K562 (cell line): ENCODE measurements around the gene LIPT2. TPM values are rescaled to one million over a fixed set of nuclear protein-coding genes. Genes with fewer than 3 reads are reported as not detected.

Experiments
- ATAC-seq: fragments of 200-7000 bp; cut with Tn5 transposase; 3 replicates; pipeline ENCODE4 v1.9.1; 2020; ENCODE audit warnings: moderate library complexity
- BruUV-seq: library from RNA; stranded (reverse); fragments of 400-500 nt; replicated peaks from 2 replicates; lab custom pipeline; 2021; lab: Mats Ljungman, UMichigan
- CTCF ChIA-PET: fragments of 300-600 bp; formaldehyde crosslinking; extraction: SDS; loops from one replicate; lab custom pipeline; 2021; ENCODE audit warnings: low intra/inter-chr PET ratio; lab: Yijun Ruan, JAX
- POLR2A ChIA-PET: fragments of 300-600, 350-650 bp; sonication (Branson Sonifier 250); formaldehyde crosslinking; extraction: SDS; loops from one replicate; lab custom pipeline; 2021; ENCODE audit warnings: antibody characterized with exemption, inconsistent platforms; lab: Yijun Ruan, JAX
- DNase-seq, 4 experiments: peaks; one replicate each; pipeline versions ENCODE4 v3.0.0 to v3.0.0-alpha.2; 2011 to 2018; ENCODE audit warnings: low spot score in 3 of 4, mixed read lengths in 3 of 4; ENCODE audit errors: extremely low read depth in 1 of 4
- FAIRE-seq: peaks from 2 replicates; lab custom pipeline; 2011; peaks lifted over from hg19 to GRCh38; lab: Jason Lieb, UNC
- H2AFZ ChIP-seq: 2 replicates; pipeline ENCODE4 v1.6.0; 2011; ENCODE audit warnings: low read depth, low read length, control low read depth, inconsistent platforms
- H3K27ac ChIP-seq: fragments of 200-600 bp; 3 replicates; pipeline ENCODE4 v1.8.0; 2011; ENCODE audit warnings: low read depth, mild to moderate bottlenecking, control low read depth, inconsistent platforms, low read length, moderate library complexity, mixed read lengths; ENCODE audit errors: extremely low read depth
- H3K27me3 ChIP-seq, 2 experiments: fragments of 300-600 bp in 1 of 2; 2 replicates in 1 of 2; 3 replicates in 1 of 2; pipeline versions ENCODE4 v1.6.0 to v1.8.0; 2011; ENCODE audit warnings: inconsistent platforms in 2 of 2, low read length in 2 of 2, mild to moderate bottlenecking in 1 of 2, mixed read lengths in 1 of 2, moderate library complexity in 1 of 2; ENCODE audit not compliant: control insufficient read depth in 2 of 2, insufficient read depth in 2 of 2
- H3K36me3 ChIP-seq: fragments of 300-600 bp; 3 replicates; pipeline ENCODE4 v1.8.0; 2011; ENCODE audit warnings: mild to moderate bottlenecking, low read length, inconsistent platforms; ENCODE audit not compliant: control insufficient read depth, insufficient read depth
- H3K4me1 ChIP-seq, 2 experiments: fragments of 200-600 bp in 1 of 2; replicated peaks in 1 of 2; 2 replicates in 1 of 2; 3 replicates in 1 of 2; pipeline versions ENCODE4 v1.5.1 to v1.8.0; 2011; ENCODE audit warnings: inconsistent platforms in 2 of 2, low read length in 2 of 2, mild to moderate bottlenecking in 1 of 2, mixed read lengths in 1 of 2, moderate library complexity in 1 of 2; ENCODE audit not compliant: control insufficient read depth in 2 of 2, insufficient read depth in 2 of 2
- H3K4me2 ChIP-seq: 2 replicates; pipeline ENCODE4 v1.6.1; 2011; ENCODE audit warnings: low read length, control low read depth, inconsistent platforms, mixed read lengths; ENCODE audit not compliant: insufficient read depth
- H3K4me3 ChIP-seq: fragments of 200-600 bp; sonication (generic), shearing (Covaris generic); 2 replicates; pipeline ENCODE4 v1.5.1; 2016; ENCODE audit warnings: control low read depth, inconsistent platforms
- H3K79me2 ChIP-seq: fragments of 200-600 bp; 3 replicates; pipeline ENCODE4 v1.8.0; 2011; ENCODE audit warnings: low read length, inconsistent platforms; ENCODE audit not compliant: control insufficient read depth, insufficient read depth
- H3K9ac ChIP-seq, 2 experiments: 2 replicates each; pipeline versions ENCODE4 v1.6.0 to v1.6.1; 2011; ENCODE audit warnings: low read depth in 2 of 2, low read length in 2 of 2, control low read depth in 1 of 2, inconsistent platforms in 1 of 2, mild to moderate bottlenecking in 1 of 2, mixed read lengths in 1 of 2; ENCODE audit not compliant: insufficient read depth in 1 of 2
- H3K9me1 ChIP-seq: one replicate; pipeline ENCODE4 v1.6.0; 2011; ENCODE audit warnings: inconsistent platforms, mild to moderate bottlenecking, low read length, moderate library complexity; ENCODE audit not compliant: control insufficient read depth, insufficient read depth
- H3K9me3 ChIP-seq: replicated peaks from 2 replicates; pipeline ENCODE4 v1.5.1; 2011; ENCODE audit warnings: low read depth, low read length, inconsistent platforms; ENCODE audit not compliant: control insufficient read depth, insufficient read depth
- H4K20me1 ChIP-seq: replicated peaks from 2 replicates; pipeline ENCODE4 v1.6.1; 2011; ENCODE audit warnings: low read length, inconsistent platforms, mixed read lengths; ENCODE audit not compliant: control insufficient read depth, insufficient read depth
- ELF4 ChIP-seq: fragments of 450-650 bp; formaldehyde crosslinking; IDR thresholded peaks from 2 replicates; pipeline ENCODE4 v1.4.0; 2022; ENCODE audit warnings: missing genetic modification characterization
- MCM7 ChIP-seq, 2 experiments: fragments of 450-650 bp; IDR thresholded peaks; 2 replicates each; pipeline ENCODE4 v1.6.1; 2016 to 2018
- REST ChIP-seq, 2 experiments: fragments of 450-650 bp; formaldehyde crosslinking in 1 of 2; IDR thresholded peaks; 2 replicates each; pipeline versions ENCODE4 v1.4.0 to v1.6.1; 2014 to 2020; ENCODE audit warnings: mild to moderate bottlenecking in 2 of 2, borderline replicate concordance in 1 of 2, low read depth in 1 of 2
- SIN3A ChIP-seq, 2 experiments: fragments of 150-350 bp in 1 of 2; IDR thresholded peaks; 2 replicates each; pipeline ENCODE4 v1.6.1; 2011 to 2016; ENCODE audit warnings: borderline replicate concordance in 2 of 2, low read depth in 2 of 2, low read length in 2 of 2, mild to moderate bottlenecking in 2 of 2, moderate library complexity in 2 of 2; ENCODE audit not compliant: control insufficient read depth in 1 of 2
- TRIM28 ChIP-seq: fragments of 450-650 bp; IDR thresholded peaks from 2 replicates; pipeline ENCODE4 v1.6.1; 2017
- ZNF324 ChIP-seq: fragments of 250-450 bp; sonication (Bioruptor Pico); IDR thresholded peaks from 2 replicates; pipeline ENCODE4 v1.4.0; 2020; ENCODE audit warnings: mild to moderate bottlenecking
- WGBS: fragments of 100-300 bp; shearing (Covaris generic); methylation state at CpG from one replicate; pipeline ENCODE4 v1.1.6; 2016; ENCODE audit warnings: low coverage, mixed read lengths; ENCODE audit not compliant: insufficient coverage; ENCODE audit errors: missing lambda C conversion rate; 5-methylcytosine and 5-hydroxymethylcytosine counted together
- in situ Hi-C: fragments of 300-500 bp; cut with MboI; formaldehyde crosslinking; loops from 4 replicates; pipeline ENCODE4 v1.15.0; 2018; ENCODE audit warnings: inconsistent platforms, mixed read lengths
- intact Hi-C: fragments of 100-400 bp; cut with micrococcal nuclease; formaldehyde crosslinking; loops from 2 replicates; pipeline ENCODE4 v1.14.2; 2022
- polyA plus RNA-seq, 8 experiments: library from polyadenylated mRNA; depleted of rRNA in 4 of 8; stranded (reverse) in 5 of 8; unstranded in 3 of 8; fragments of >200 nt; fragmentation: Nextera tagmentation in 2 of 8; fragmentation: Illumina TruSeq in 1 of 8; extraction: Ambion mirVana in 2 of 8; extraction: Trizol in 1 of 8; gene quantifications; 2 replicates each; pipeline versions ENCODE4 v1.2.1 to v1.2.3, GENCODE V29; 2011 to 2014; ENCODE audit warnings: inconsistent platforms in 1 of 8, missing spikeins in 1 of 8
- total RNA-seq, 7 experiments: library from RNA; depleted of rRNA in 6 of 7; stranded (reverse); fragments of >200 nt in 6 of 7; fragmentation: Illumina TruSeq in 2 of 7; extraction: Trizol in 2 of 7; gene quantifications; 2 replicates each; pipeline versions ENCODE4 v1.2.1 to v1.2.3, GENCODE V29; 2011 to 2021; ENCODE audit warnings: low replicate concordance in 1 of 7

The LIPT2 gene
- total and polyA plus RNA-seq, 9 of the 15 experiments (the other 6 are each of a cell fraction or from before 2014, with no cell fraction given): 1.00 to 5.2 (median 3.5) TPM

DNA sequence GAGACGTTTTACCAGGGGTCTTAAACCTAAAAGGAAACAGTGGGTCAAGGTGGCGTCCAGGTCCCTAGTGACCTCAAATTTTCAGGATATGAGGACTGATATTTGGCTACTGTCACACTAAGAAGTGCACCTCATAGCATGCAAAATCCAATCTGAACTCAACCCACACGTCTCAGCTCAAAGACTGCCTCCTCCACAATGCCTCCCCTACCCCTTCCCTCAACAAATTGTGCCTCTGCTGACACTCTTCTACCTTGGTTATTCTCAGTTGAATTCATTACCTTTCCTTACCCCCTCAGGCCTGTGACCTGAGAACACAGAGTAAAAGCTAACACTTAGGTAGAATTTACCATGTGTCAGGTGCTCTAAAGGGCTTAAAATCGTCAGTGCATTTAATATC is 12.4 kb upstream of the LIPT2 start:
- CTCF ChIA-PET: no interaction called here
- no TSS peak for BruUV-seq
- FAIRE-seq (no peak), DNase-seq (no peak), ATAC-seq (no peak)
- H3K36me3 ChIP-seq: no peaks in the 10 kb centered on the region
- in situ Hi-C loops (no loop called here), intact Hi-C loops (no loop called here)
- 37% methylated on average over 4 of the region's 4 CpGs for WGBS
- no peak overlapping the region for H3K4me3 ChIP-seq
- 0 out of 2 replicates have a peak, but pooled peaks cover 4% of the 10 kb centered on the region for H3K9me3 ChIP-seq
- peak overlapping the region; percentile 81 for H3K27ac ChIP-seq
- H3K4me2 ChIP-seq: peak overlapping the region; percentile 10; the same call in 1 of the 2 replicates
- POLR2A ChIA-PET: interaction anchor here (2.2 kb wide), 1 partner anchor 12 kb away, joined by 13 read pairs; the partner anchor contains the start of gene LIPT2
- no peaks in the 10 kb centered on the region for H4K20me1 ChIP-seq
- no peaks in the 10 kb centered on the region for H3K9me1 ChIP-seq
- TF ChIP-seq ELF4 (no peak), SIN3A (IDR thresholded peaks at IDR 0.05; ENCODE audit: borderline replicate concordance in 2 of 2, control insufficient read depth in 1 of 2, low read depth in 2 of 2, low read length in 2 of 2) (no peak), ZNF324 (no peak), TRIM28 (no peak), MCM7 (IDR thresholded peaks at IDR 0.05) (no peak)
- H3K9ac ChIP-seq: 0 out of 4 replicates have a peak overlapping the region, but pooled peaks of 1 of the 2 experiments have one; percentile 54
- H3K79me2 ChIP-seq: no peaks in the 10 kb centered on the region
- H3K4me1 ChIP-seq: peaks cover 5 to 12% of the 10 kb centered on the region in 2 experiments; a peak in 3 of 5 replicates
- peak overlapping the region; percentile 81 for H2AFZ ChIP-seq
- H3K27me3 ChIP-seq: no peaks in the 10 kb centered on the region

GRCh38 chr11:74504100-74504691 is 10.7 kb upstream of the LIPT2 start:
- BruUV-seq: no TSS peak
- Histone ChIP-seq H3K79me2 (no peaks in the 10 kb centered on the region), H3K27ac (peak overlapping the region; percentile 81; the same call in 1 of the 3 replicates), H3K4me2 (no peak overlapping the region), H2AFZ (peak overlapping the region; percentile 92), H3K9me1 (no peaks in the 10 kb centered on the region), H3K36me3 (no peaks in the 10 kb centered on the region), H4K20me1 (no peaks in the 10 kb centered on the region), H3K9ac (no peak overlapping the region), H3K27me3 (no peaks in the 10 kb centered on the region), H3K9me3 (0 out of 2 replicates have a peak, but pooled peaks cover 4% of the 10 kb centered on the region), H3K4me1 (peaks cover 5 to 12% of the 10 kb centered on the region in 2 experiments; a peak in 3 of 5 replicates), H3K4me3 (no peak overlapping the region)
- in situ Hi-C loops (no loop called here), intact Hi-C loops (no loop called here)
- ATAC-seq (peak; percentile 36), DNase-seq (no peak), FAIRE-seq (no peak)
- ChIA-PET CTCF (no interaction called here), POLR2A (interaction anchor here (1.1 to 2.2 kb wide), 2 partner anchors 11 to 34 kb away, joined by 4 to 13 read pairs; partner anchors contain the start of gene LIPT2)
- WGBS: 59% methylated on average over 1 of the region's 1 CpG
- TF ChIP-seq REST (IDR thresholded peaks at IDR 0.05; ENCODE audit: borderline replicate concordance) (peak; percentile 3; the same call in 1 of the 2 replicates), REST (CRISPR knock-in tag; IDR thresholded peaks at IDR 0.05; ENCODE audit: low read depth) (no peak)
